ENCODE measurements around the gene LRP6. TPM values are rescaled to one million over a fixed set of nuclear protein-coding genes. Genes with fewer than 3 reads are reported as not detected.

Gene LRP6
- total RNA-seq, 1 experiment from 2014 or later = 62.4 TPM

DNA sequence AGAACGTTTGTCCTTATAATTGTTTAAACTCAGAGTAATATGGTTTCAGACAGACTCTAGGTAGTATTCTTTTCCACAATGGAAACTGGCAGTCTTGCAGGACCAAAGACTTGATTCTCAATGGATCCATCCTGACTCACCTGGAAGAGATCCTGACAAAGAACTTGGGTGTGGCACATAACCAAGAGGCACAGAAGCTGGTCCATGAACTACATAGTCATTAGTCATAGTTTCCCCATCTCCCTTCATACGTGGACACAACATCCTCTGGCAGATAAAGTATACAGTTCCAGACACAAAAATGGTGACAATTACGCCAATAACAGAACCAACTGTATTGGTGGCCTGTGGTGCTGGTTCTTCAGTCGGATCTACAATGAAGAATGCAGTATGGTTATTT lies 140.3 kb downstream of the LRP6 start:
- Histone ChIP-seq H4K91ac (ENCODE audit: insufficient read length, low read depth, low read length) (no peak overlapping the region), H3K27me3 (ENCODE audit: insufficient read depth, low read length) (no peaks in the 10 kb centered on the region), H3K79me2 (ENCODE audit: insufficient read depth, low read length) (no peaks in the 10 kb centered on the region), H3T11ph (ENCODE audit: low read length) (no peak overlapping the region), H3K14ac (ENCODE audit: insufficient read depth, low read length) (no peak overlapping the region), H2BK15ac (ENCODE audit: low read depth, low read length) (no peak overlapping the region), H3K79me1 (ENCODE audit: insufficient read depth, low read depth, low read length, poor library complexity, severe bottlenecking) (no peaks in the 10 kb centered on the region), H3K18ac (ENCODE audit: insufficient read length, low read depth, low read length) (no peak overlapping the region), H3K4me1 (ENCODE audit: insufficient read depth, low read length) (no peaks in the 10 kb centered on the region), H3K27ac (ENCODE audit: insufficient read length, low read depth, low read length) (no peak overlapping the region), H3K4me2 (ENCODE audit: insufficient read depth, insufficient read length, low read length) (no peak overlapping the region), H2AFZ (ENCODE audit: low read length) (no peak overlapping the region), H2BK5ac (ENCODE audit: insufficient read length, low read length) (no peak overlapping the region), H3K56ac (ENCODE audit: insufficient read length, low read depth, low read length) (no peak overlapping the region), H2AK5ac (ENCODE audit: insufficient read length, low read length) (no peak overlapping the region), H3K9me3 (ENCODE audit: control insufficient read depth, low read depth, low read length) (no peaks in the 10 kb centered on the region), H4K20me1 (ENCODE audit: control insufficient read depth, insufficient read depth, insufficient read length) (no peaks in the 10 kb centered on the region), H2BK20ac (ENCODE audit: low read depth, low read length, poor library complexity, severe bottlenecking) (no peak overlapping the region), H2BK120ac (ENCODE audit: low read depth, low read length, poor library complexity, severe bottlenecking) (no peak overlapping the region), H4K8ac (replicated peaks; ENCODE audit: insufficient read length, low read depth, low read length) (no peak overlapping the region), H2BK12ac (ENCODE audit: insufficient read length, low read depth, low read length) (no peak overlapping the region), H3K23ac (ENCODE audit: insufficient read length, low read depth, low read length) (no peak overlapping the region), H3K23me2 (ENCODE audit: insufficient read length, low read depth, low read length, poor library complexity, severe bottlenecking) (no peaks in the 10 kb centered on the region), H3K9ac (ENCODE audit: extremely low read depth, insufficient read length, low read length) (no peak overlapping the region), H4K5ac (ENCODE audit: insufficient read length, low read depth, low read length) (no peak overlapping the region), H3K4ac (ENCODE audit: low read depth, low read length) (no peak overlapping the region)
- no CpG with 5 or more reads among the region's 4 CpGs for WGBS (ENCODE audit: extremely low coverage, insufficient read length, low lambda C conversion rate)
- TF ChIP-seq, protein P1, sequence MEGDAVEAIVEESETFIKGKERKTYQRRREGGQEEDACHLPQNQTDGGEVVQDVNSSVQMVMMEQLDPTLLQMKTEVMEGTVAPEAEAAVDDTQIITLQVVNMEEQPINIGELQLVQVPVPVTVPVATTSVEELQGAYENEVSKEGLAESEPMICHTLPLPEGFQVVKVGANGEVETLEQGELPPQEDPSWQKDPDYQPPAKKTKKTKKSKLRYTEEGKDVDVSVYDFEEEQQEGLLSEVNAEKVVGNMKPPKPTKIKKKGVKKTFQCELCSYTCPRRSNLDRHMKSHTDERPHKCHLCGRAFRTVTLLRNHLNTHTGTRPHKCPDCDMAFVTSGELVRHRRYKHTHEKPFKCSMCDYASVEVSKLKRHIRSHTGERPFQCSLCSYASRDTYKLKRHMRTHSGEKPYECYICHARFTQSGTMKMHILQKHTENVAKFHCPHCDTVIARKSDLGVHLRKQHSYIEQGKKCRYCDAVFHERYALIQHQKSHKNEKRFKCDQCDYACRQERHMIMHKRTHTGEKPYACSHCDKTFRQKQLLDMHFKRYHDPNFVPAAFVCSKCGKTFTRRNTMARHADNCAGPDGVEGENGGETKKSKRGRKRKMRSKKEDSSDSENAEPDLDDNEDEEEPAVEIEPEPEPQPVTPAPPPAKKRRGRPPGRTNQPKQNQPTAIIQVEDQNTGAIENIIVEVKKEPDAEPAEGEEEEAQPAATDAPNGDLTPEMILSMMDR (conservative IDR thresholded peaks at IDR 0.05) = no peak
- Mint-ChIP-seq H3K4me1 (no peaks in the 10 kb centered on the region), H3K27me3 (ENCODE audit: low read depth) (no peaks in the 10 kb centered on the region), H3K4me3 (no peak overlapping the region), H3K9me3 (no peaks in the 10 kb centered on the region), H3K27ac (no peak overlapping the region), H3K36me3 (ENCODE audit: insufficient read depth in 1 of 3, low read depth in 3 of 3) (peaks cover 12 to 70% (median 62%) of the 10 kb centered on the region in 3 experiments; a peak in 6 of 7 replicates)
- no peak for DNase-seq
